Neural cell (in vitro differentiated cells): Measurements from ENCODE around the gene HLA-DQB1. TPM values are rescaled to one million over a fixed set of nuclear protein-coding genes. Genes with fewer than 3 reads are reported as not detected.

Experiments used
- H2AFZ ChIP-seq: fragments of 200-600, 300-800 bp; sonication (generic), shearing (Covaris generic); 2 replicates; pipeline ENCODE4 v1.6.0; 2014; ENCODE audit warnings: low read depth, mild to moderate bottlenecking, antibody characterized with exemption, low read length, moderate library complexity
- H3F3A ChIP-seq: fragments of 200-600 bp; shearing (Covaris generic); 2 replicates; pipeline ENCODE4 v1.6.1; 2016; ENCODE audit warnings: mild to moderate bottlenecking, moderate library complexity, mixed read lengths, antibody characterized with exemption, low read length; ENCODE audit not compliant: insufficient read depth, poor library complexity, severe bottlenecking
- H3K27ac ChIP-seq: fragments of 200-600, 300-800 bp; sonication (generic), shearing (Covaris generic); 2 replicates; pipeline ENCODE4 v1.5.1; 2014; ENCODE audit warnings: mild to moderate bottlenecking, low read length, moderate library complexity
- H3K27me3 ChIP-seq: fragments of 300-800, 200-600 bp; sonication (generic), shearing (Covaris generic); 2 replicates; pipeline ENCODE4 v1.6.0; 2014; ENCODE audit warnings: mild to moderate bottlenecking, low read depth, low read length, moderate library complexity; ENCODE audit not compliant: insufficient read depth
- H3K36me3 ChIP-seq: fragments of 300-800, 200-600 bp; sonication (generic), shearing (Covaris generic); 2 replicates; pipeline ENCODE4 v1.5.1; 2014; ENCODE audit warnings: mild to moderate bottlenecking, antibody characterized with exemption, low read length, moderate library complexity; ENCODE audit not compliant: insufficient read depth
- H3K4me2 ChIP-seq: fragments of 300-800, 200-600 bp; sonication (generic), shearing (Covaris generic); 2 replicates; pipeline ENCODE4 v1.6.0; 2014; ENCODE audit warnings: mild to moderate bottlenecking, low read length
- H3K4me3 ChIP-seq: fragments of 300-800, 200-600 bp; sonication (generic), shearing (Covaris generic); 2 replicates; pipeline ENCODE4 v1.5.1; 2014; ENCODE audit warnings: mild to moderate bottlenecking, low read length, moderate library complexity
- H3K79me2 ChIP-seq: fragments of 200-600 bp; shearing (Covaris generic); replicated peaks from 2 replicates; pipeline ENCODE4 v1.6.0; 2014; ENCODE audit warnings: mild to moderate bottlenecking, low read length, moderate library complexity; ENCODE audit not compliant: insufficient read depth
- H3K9ac ChIP-seq: fragments of 300-800, 200-600 bp; sonication (generic), shearing (Covaris generic); 2 replicates; pipeline ENCODE4 v1.6.1; 2016; ENCODE audit warnings: mild to moderate bottlenecking, low read length, mixed read lengths
- H3K9me2 ChIP-seq: fragments of 200-600 bp; shearing (Covaris generic); 2 replicates; pipeline ENCODE4 v1.6.1; 2016; ENCODE audit warnings: mild to moderate bottlenecking, low read length, mixed read lengths; ENCODE audit not compliant: insufficient read depth
- H3K9me3 ChIP-seq: fragments of 200-600, 300-800 bp; sonication (generic), shearing (Covaris generic); 2 replicates; pipeline ENCODE4 v1.6.1; 2016; ENCODE audit warnings: mild to moderate bottlenecking, mixed run types, low read length, moderate library complexity, mixed read lengths
- H4K20me1 ChIP-seq: fragments of 200-600 bp; shearing (Covaris generic); 2 replicates; pipeline ENCODE4 v1.6.1; 2016; ENCODE audit warnings: mild to moderate bottlenecking, mixed run types; ENCODE audit not compliant: insufficient read depth
- EP300 ChIP-seq: fragments of 450-650 bp; conservative IDR thresholded peaks from 2 replicates; pipeline ENCODE4 v1.6.1; 2014; ENCODE audit warnings: antibody characterized with exemption, mild to moderate bottlenecking, moderate library complexity; ENCODE audit not compliant: poor library complexity, severe bottlenecking
- EZH2 ChIP-seq: fragments of 200-600, 300-800 bp; shearing (Covaris generic), sonication (generic); IDR thresholded peaks from 2 replicates; pipeline ENCODE4 v1.6.1; 2014; ENCODE audit warnings: antibody characterized with exemption, low read length, borderline replicate concordance, mild to moderate bottlenecking; ENCODE audit not compliant: insufficient read depth, poor library complexity, severe bottlenecking
- MXI1 ChIP-seq: fragments of 450-650 bp; conservative IDR thresholded peaks from 2 replicates; pipeline ENCODE4 v1.6.1; 2014; ENCODE audit warnings: antibody characterized with exemption, mild to moderate bottlenecking; ENCODE audit not compliant: poor library complexity, severe bottlenecking
- POLR2AphosphoS5 ChIP-seq: IDR thresholded peaks from 2 replicates; pipeline ENCODE4 v1.6.1; 2012
- RAD21 ChIP-seq: fragments of 450-650 bp; conservative IDR thresholded peaks from 2 replicates; pipeline ENCODE4 v1.6.1; 2014; ENCODE audit warnings: antibody characterized with exemption, mild to moderate bottlenecking, moderate library complexity
- SMC3 ChIP-seq: fragments of 450-650 bp; conservative IDR thresholded peaks from 2 replicates; pipeline ENCODE4 v1.6.1; 2014; ENCODE audit warnings: antibody characterized with exemption, mild to moderate bottlenecking, moderate library complexity; ENCODE audit not compliant: poor library complexity
- TAF1 ChIP-seq: IDR thresholded peaks from 2 replicates; pipeline ENCODE4 v1.6.1; 2012; ENCODE audit warnings: low read depth
- polyA plus RNA-seq: library from polyadenylated mRNA; depleted of rRNA; stranded (reverse); fragments of >200 nt; gene quantifications from 2 replicates; pipeline ENCODE4 v1.2.3, GENCODE V29; 2014
- TF ChIP-seq, protein P1 (sequence below): IDR thresholded peaks from 2 replicates; pipeline ENCODE4 v1.6.1; 2012; ENCODE audit warnings: borderline replicate concordance
- TF ChIP-seq, protein P2 (sequence below): fragments of 450-650 bp; IDR thresholded peaks from 2 replicates; pipeline ENCODE4 v1.5.1; 2014; ENCODE audit warnings: antibody characterized with exemption, mild to moderate bottlenecking, moderate library complexity; ENCODE audit not compliant: poor library complexity, severe bottlenecking

Gene HLA-DQB1
- polyA plus RNA-seq, 1 donor from 2014 or later: not detected

DNA sequence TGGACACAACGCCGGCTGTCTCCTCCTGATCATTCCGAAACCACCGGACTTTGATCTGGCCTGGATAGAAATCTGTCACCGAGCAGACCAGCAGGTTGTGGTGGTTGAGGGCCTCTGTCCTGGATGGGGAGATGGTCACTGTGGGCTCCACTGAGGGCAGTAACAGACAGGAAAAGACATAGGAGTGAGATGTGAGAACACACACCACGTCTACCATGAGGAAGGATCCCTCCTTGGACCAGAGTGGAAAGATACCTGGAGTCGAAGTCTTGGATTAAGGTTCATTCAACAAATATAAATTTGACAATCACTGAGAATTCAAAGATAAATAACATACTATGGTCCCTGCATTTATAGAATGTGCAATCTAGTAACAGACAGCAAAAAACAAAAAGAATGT, 4.4 kb downstream of the HLA-DQB1 start:
- no peak overlapping the region for H2AFZ ChIP-seq

DNA sequence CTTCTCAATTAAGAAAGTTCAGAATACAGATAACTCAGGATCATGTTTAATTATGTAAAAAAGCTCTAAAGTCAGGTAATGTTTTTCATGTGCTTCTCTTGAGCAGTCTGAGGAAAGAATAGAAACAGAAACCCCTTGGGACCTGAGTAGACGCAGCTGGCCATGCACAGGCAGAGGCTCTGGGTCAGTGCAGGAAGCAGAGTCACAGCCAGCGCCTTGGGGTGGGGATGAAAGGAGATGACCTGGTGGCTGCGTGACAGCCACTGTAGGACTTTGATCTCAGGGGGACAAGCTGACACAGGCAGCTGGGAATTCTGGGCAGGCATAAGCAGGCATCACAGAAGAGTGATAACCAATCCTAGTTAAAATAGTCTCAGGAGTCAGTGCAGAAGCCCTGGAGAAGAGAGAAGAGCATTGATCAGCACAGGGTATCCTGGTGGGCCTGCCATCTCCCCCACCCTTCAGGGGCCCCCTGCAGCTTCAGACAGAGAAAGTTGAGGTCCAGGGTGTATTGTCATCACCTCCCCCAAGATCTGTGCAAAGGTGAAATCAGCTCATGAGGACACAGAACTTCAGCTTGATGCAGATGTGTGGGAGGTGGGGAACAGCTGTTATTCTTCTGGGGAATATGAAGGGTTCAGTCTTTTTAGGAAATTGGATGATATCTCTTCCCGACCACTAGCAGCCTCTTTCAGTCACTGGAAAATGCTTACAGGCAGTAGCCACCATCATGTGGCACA, 6.4 kb downstream of the HLA-DQB1 start:
- H3K4me2 ChIP-seq: no peak overlapping the region
- H4K20me1 ChIP-seq: no peaks in the 10 kb centered on the region
- H3K9ac ChIP-seq: no peak overlapping the region
- H3K9me2 ChIP-seq: no peaks in the 10 kb centered on the region
- H2AFZ ChIP-seq: no peak overlapping the region
- H3K4me3 ChIP-seq: no peak overlapping the region
- H3K36me3 ChIP-seq: no peaks in the 10 kb centered on the region
- H3F3A ChIP-seq: no peaks in the 10 kb centered on the region
- H3K27me3 ChIP-seq: no peaks in the 10 kb centered on the region
- no peaks in the 10 kb centered on the region for H3K79me2 ChIP-seq
- TF ChIP-seq SMC3 (no peak), MXI1 (no peak), EP300 (no peak), RAD21 (no peak), TAF1 (no peak), EZH2 (no peak), POLR2AphosphoS5 (no peak)
- TF ChIP-seq, protein P1, sequence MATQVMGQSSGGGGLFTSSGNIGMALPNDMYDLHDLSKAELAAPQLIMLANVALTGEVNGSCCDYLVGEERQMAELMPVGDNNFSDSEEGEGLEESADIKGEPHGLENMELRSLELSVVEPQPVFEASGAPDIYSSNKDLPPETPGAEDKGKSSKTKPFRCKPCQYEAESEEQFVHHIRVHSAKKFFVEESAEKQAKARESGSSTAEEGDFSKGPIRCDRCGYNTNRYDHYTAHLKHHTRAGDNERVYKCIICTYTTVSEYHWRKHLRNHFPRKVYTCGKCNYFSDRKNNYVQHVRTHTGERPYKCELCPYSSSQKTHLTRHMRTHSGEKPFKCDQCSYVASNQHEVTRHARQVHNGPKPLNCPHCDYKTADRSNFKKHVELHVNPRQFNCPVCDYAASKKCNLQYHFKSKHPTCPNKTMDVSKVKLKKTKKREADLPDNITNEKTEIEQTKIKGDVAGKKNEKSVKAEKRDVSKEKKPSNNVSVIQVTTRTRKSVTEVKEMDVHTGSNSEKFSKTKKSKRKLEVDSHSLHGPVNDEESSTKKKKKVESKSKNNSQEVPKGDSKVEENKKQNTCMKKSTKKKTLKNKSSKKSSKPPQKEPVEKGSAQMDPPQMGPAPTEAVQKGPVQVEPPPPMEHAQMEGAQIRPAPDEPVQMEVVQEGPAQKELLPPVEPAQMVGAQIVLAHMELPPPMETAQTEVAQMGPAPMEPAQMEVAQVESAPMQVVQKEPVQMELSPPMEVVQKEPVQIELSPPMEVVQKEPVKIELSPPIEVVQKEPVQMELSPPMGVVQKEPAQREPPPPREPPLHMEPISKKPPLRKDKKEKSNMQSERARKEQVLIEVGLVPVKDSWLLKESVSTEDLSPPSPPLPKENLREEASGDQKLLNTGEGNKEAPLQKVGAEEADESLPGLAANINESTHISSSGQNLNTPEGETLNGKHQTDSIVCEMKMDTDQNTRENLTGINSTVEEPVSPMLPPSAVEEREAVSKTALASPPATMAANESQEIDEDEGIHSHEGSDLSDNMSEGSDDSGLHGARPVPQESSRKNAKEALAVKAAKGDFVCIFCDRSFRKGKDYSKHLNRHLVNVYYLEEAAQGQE: no peak
- TF ChIP-seq, protein P2, sequence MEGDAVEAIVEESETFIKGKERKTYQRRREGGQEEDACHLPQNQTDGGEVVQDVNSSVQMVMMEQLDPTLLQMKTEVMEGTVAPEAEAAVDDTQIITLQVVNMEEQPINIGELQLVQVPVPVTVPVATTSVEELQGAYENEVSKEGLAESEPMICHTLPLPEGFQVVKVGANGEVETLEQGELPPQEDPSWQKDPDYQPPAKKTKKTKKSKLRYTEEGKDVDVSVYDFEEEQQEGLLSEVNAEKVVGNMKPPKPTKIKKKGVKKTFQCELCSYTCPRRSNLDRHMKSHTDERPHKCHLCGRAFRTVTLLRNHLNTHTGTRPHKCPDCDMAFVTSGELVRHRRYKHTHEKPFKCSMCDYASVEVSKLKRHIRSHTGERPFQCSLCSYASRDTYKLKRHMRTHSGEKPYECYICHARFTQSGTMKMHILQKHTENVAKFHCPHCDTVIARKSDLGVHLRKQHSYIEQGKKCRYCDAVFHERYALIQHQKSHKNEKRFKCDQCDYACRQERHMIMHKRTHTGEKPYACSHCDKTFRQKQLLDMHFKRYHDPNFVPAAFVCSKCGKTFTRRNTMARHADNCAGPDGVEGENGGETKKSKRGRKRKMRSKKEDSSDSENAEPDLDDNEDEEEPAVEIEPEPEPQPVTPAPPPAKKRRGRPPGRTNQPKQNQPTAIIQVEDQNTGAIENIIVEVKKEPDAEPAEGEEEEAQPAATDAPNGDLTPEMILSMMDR: no peak
- no peaks in the 10 kb centered on the region for H3K9me3 ChIP-seq
- no peak overlapping the region for H3K27ac ChIP-seq

More for the DNA sequence above, 4.4 kb downstream of the HLA-DQB1 start:
- Histone ChIP-seq H3K27me3 (no peaks in the 10 kb centered on the region), H3F3A (no peaks in the 10 kb centered on the region), H3K4me2 (no peak overlapping the region), H3K9ac (no peak overlapping the region), H4K20me1 (no peaks in the 10 kb centered on the region), H3K27ac (no peak overlapping the region), H3K9me3 (no peaks in the 10 kb centered on the region), H3K79me2 (no peaks in the 10 kb centered on the region), H3K36me3 (no peaks in the 10 kb centered on the region), H3K4me3 (no peak overlapping the region), H3K9me2 (no peaks in the 10 kb centered on the region)
- TF ChIP-seq SMC3: no peak
- TF ChIP-seq MXI1: no peak
- TF ChIP-seq, protein P1: no peak
- no peak for TF ChIP-seq EP300
- TF ChIP-seq, protein P2: no peak
- TF ChIP-seq RAD21: no peak
- no peak for TF ChIP-seq EZH2
